Neural progenitor cell (in vitro differentiated cells): ENCODE data around the gene TRIM27.

Experiments
- EZH2 ChIP-seq: fragments of 200-600 bp; sonication (generic); IDR thresholded peaks from 2 replicates; pipeline ENCODE4 v1.6.1; 2017; ENCODE audit warnings: antibody characterized with exemption, mild to moderate bottlenecking, moderate library complexity
- EZH2phosphoT487 ChIP-seq: fragments of 200-600 bp; sonication (generic); IDR thresholded peaks from 2 replicates; pipeline ENCODE4 v1.6.1; 2017; ENCODE audit warnings: antibody characterized with exemption
- TF ChIP-seq, protein P1 (sequence below): fragments of 200-600 bp; sonication (generic); IDR thresholded peaks from 2 replicates; pipeline ENCODE4 v1.5.1; 2017; ENCODE audit warnings: antibody characterized with exemption, mild to moderate bottlenecking

DNA sequence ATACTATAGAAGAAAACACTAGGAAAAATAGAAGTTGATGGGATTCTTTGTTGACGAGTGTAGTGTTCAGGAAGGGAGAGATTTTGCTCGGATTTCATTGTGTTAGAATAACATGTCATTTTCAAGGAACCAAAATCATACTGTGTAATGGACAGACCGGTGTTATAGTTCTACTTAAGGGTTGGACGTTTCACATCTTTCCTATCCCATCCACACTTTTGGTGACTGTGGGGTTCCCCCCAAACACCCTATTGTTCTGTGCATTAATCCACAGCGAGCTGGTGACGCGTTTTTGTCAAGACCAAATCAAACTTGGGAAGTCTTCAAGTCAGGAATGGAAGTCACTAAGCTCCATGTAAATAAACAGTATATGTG, 43.3 kb downstream of the TRIM27 start:
- TF ChIP-seq, protein P1, sequence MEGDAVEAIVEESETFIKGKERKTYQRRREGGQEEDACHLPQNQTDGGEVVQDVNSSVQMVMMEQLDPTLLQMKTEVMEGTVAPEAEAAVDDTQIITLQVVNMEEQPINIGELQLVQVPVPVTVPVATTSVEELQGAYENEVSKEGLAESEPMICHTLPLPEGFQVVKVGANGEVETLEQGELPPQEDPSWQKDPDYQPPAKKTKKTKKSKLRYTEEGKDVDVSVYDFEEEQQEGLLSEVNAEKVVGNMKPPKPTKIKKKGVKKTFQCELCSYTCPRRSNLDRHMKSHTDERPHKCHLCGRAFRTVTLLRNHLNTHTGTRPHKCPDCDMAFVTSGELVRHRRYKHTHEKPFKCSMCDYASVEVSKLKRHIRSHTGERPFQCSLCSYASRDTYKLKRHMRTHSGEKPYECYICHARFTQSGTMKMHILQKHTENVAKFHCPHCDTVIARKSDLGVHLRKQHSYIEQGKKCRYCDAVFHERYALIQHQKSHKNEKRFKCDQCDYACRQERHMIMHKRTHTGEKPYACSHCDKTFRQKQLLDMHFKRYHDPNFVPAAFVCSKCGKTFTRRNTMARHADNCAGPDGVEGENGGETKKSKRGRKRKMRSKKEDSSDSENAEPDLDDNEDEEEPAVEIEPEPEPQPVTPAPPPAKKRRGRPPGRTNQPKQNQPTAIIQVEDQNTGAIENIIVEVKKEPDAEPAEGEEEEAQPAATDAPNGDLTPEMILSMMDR: no peak
- TF ChIP-seq EZH2 (no peak), EZH2phosphoT487 (no peak)
